ENCODE data around the gene MYBPHL.

DNA sequence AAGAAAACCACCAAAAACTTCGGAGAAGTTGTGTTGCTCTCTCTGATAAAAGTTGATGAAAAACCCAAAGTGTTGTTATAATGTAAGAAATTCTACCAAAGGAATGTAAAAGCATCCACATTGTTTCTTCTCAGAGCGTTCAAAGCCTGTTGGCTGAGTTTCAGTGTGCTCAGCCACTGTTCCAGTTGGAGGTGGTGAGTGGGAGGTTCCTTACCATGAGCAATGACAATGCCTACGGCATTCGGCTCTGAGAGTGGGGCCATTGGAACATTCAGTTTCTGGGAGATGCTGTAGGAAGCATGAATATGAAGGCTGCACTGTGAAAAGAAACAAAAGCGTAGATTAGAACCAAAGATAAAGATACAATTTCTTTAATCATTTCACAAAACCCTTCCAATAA lies 20.5 kb upstream of the MYBPHL start:
- TF ChIP-seq, protein P1, sequence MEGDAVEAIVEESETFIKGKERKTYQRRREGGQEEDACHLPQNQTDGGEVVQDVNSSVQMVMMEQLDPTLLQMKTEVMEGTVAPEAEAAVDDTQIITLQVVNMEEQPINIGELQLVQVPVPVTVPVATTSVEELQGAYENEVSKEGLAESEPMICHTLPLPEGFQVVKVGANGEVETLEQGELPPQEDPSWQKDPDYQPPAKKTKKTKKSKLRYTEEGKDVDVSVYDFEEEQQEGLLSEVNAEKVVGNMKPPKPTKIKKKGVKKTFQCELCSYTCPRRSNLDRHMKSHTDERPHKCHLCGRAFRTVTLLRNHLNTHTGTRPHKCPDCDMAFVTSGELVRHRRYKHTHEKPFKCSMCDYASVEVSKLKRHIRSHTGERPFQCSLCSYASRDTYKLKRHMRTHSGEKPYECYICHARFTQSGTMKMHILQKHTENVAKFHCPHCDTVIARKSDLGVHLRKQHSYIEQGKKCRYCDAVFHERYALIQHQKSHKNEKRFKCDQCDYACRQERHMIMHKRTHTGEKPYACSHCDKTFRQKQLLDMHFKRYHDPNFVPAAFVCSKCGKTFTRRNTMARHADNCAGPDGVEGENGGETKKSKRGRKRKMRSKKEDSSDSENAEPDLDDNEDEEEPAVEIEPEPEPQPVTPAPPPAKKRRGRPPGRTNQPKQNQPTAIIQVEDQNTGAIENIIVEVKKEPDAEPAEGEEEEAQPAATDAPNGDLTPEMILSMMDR (conservative IDR thresholded peaks at IDR 0.05 in 1 of 2, IDR thresholded peaks at IDR 0.05 in 1 of 2; ENCODE audit: low read depth in 1 of 2, low read length in 2 of 2), result no peak
- no peak for TF ChIP-seq EZH2 (IDR thresholded peaks at IDR 0.05; ENCODE audit: low read length, missing control alignments)
